CD8-positive, alpha-beta memory T cell (primary cell): ENCODE measurements around the gene GOLGA6L2. TPM values are rescaled to one million over a fixed set of nuclear protein-coding genes. Genes with fewer than 3 reads are reported as not detected.
A peak's percentile ranks its signal among the peaks of the same experiment; 100 is the strongest.
"Not testable (repeated sequence)": the region's sequence is repeated elsewhere in the genome, so short reads cannot be mapped to it uniquely, and the experiment has no call there.

ENCODE experiments used
- CTCF ChIA-PET: fragments of 350-600 bp; sonication (Branson Sonifier 250); formaldehyde crosslinking; loops from one replicate; lab custom pipeline; 2021; ENCODE audit warnings: antibody characterized with exemption; lab: Charles Lee
- POLR2A ChIA-PET: fragments of 350-600 bp; sonication (Branson Sonifier 250); formaldehyde crosslinking; loops from one replicate; lab custom pipeline; 2021; ENCODE audit warnings: antibody characterized with exemption; lab: Charles Lee
- DNase-seq, 5 donors: peaks; one replicate each; pipeline versions ENCODE4 v3.0.0 to v3.0.0-alpha.2; 2020 to 2022; ENCODE audit warnings: mixed read lengths in 1 of 5
- H3K27ac ChIP-seq: one replicate; pipeline ENCODE4 v1.7.0; 2013; ENCODE audit warnings: low read depth, mild to moderate bottlenecking, low read length, moderate library complexity
- H3K27me3 ChIP-seq: 2 replicates; pipeline ENCODE4 v1.7.0; 2013; ENCODE audit warnings: low read length, mild to moderate bottlenecking; ENCODE audit not compliant: insufficient read depth, poor library complexity, severe bottlenecking
- H3K36me3 ChIP-seq: 2 replicates; pipeline ENCODE4 v1.7.0; 2013; ENCODE audit warnings: mild to moderate bottlenecking, low read length, moderate library complexity; ENCODE audit not compliant: insufficient read depth
- H3K4me1 ChIP-seq: 2 replicates; pipeline ENCODE4 v1.7.0; 2013; ENCODE audit warnings: mild to moderate bottlenecking, low read length, moderate library complexity; ENCODE audit not compliant: insufficient read depth
- H3K4me3 ChIP-seq: 2 replicates; pipeline ENCODE4 v1.7.0; 2013; ENCODE audit warnings: mild to moderate bottlenecking, low read length
- H3K9me3 ChIP-seq: 2 replicates; pipeline ENCODE4 v1.7.0; 2013; ENCODE audit warnings: mild to moderate bottlenecking, low read length
- H3K27ac Mint-ChIP-seq, 8 donors: one replicate each; pipeline ENCODE4 v1.8.0; 2020 to 2021; ENCODE audit warnings: mixed read lengths in 8 of 8, mild to moderate bottlenecking in 6 of 8, inconsistent platforms in 3 of 8, moderate library complexity in 3 of 8
- H3K27me3 Mint-ChIP-seq, 2 donors: one replicate each; pipeline ENCODE4 v1.8.0; 2020 to 2021; ENCODE audit warnings: mixed read lengths in 2 of 2, mild to moderate bottlenecking in 1 of 2, moderate library complexity in 1 of 2
- H3K36me3 Mint-ChIP-seq, 3 donors: one replicate each; pipeline ENCODE4 v1.8.0; 2020 to 2021; ENCODE audit warnings: mixed read lengths in 3 of 3, inconsistent platforms in 1 of 3, mild to moderate bottlenecking in 1 of 3
- H3K4me1 Mint-ChIP-seq, 3 donors: one replicate each; pipeline ENCODE4 v1.8.0; 2020 to 2021; ENCODE audit warnings: mixed read lengths in 3 of 3, inconsistent platforms in 1 of 3, mild to moderate bottlenecking in 1 of 3
- H3K4me3 Mint-ChIP-seq, 7 donors: one replicate each; pipeline ENCODE4 v1.8.0; 2020 to 2021; ENCODE audit warnings: mixed read lengths in 7 of 7, mild to moderate bottlenecking in 6 of 7, moderate library complexity in 4 of 7, inconsistent platforms in 2 of 7
- H3K9me3 Mint-ChIP-seq, 5 donors: one replicate each; pipeline ENCODE4 v1.8.0; 2020 to 2022; ENCODE audit warnings: mixed read lengths in 5 of 5, mild to moderate bottlenecking in 3 of 5, moderate library complexity in 2 of 5, inconsistent platforms in 1 of 5
- polyA plus RNA-seq: library from polyadenylated mRNA; unstranded; fragments of 300-500 nt; fragmentation: Illumina TruSeq; gene quantifications from one replicate; pipeline ENCODE4 v1.2.3, GENCODE V29; 2021
- total RNA-seq, 2 experiments: library from RNA; stranded (reverse); gene quantifications; one replicate each; pipeline ENCODE4 v1.2.3, GENCODE V29; 2021

Gene GOLGA6L2
- total and polyA plus RNA-seq, 3 experiments from 2014 or later: not detected

- no peaks in the 10 kb centered on the region for H3K36me3 ChIP-seq
- Mint-ChIP-seq H3K4me1 (no peaks in the 10 kb centered on the region), H3K27ac (no peak overlapping the region), H3K4me3 (no peak overlapping the region), H3K9me3 (no peaks in the 10 kb centered on the region), H3K27me3 (peaks cover 0 to 4% of the 10 kb centered on the region in 2 donors), H3K36me3 (no peaks in the 10 kb centered on the region)
- no peaks in the 10 kb centered on the region for H3K27me3 ChIP-seq
- no peaks in the 10 kb centered on the region for H3K4me1 ChIP-seq
- POLR2A ChIA-PET: no interaction called here
- H3K27ac ChIP-seq: no peak overlapping the region
- H3K4me3 ChIP-seq: no peak overlapping the region
- no peak for DNase-seq
- CTCF ChIA-PET: interaction anchor here (0.6 kb wide), 1 partner anchor 13 kb away, joined by 3 read pairs; no protein-coding TSS in a partner anchor
- H3K9me3 ChIP-seq: no peaks in the 10 kb centered on the region
Observed at GRCh38 chr15:23422099-23422945, 24.7 kb downstream of the GOLGA6L2 start.

GRCh38 chr15:23420806-23421575, 26.1 kb downstream of the GOLGA6L2 start:
- POLR2A ChIA-PET: no interaction called here
- DNase-seq: no peak
- no peaks in the 10 kb centered on the region for H3K4me1 Mint-ChIP-seq
- Histone ChIP-seq H3K9me3 (no peaks in the 10 kb centered on the region), H3K27me3 (no peaks in the 10 kb centered on the region), H3K36me3 (no peaks in the 10 kb centered on the region), H3K4me3 (no peak overlapping the region), H3K4me1 (no peaks in the 10 kb centered on the region), H3K27ac (no peak overlapping the region)
- CTCF ChIA-PET: no interaction called here
- no peaks in the 10 kb centered on the region for H3K9me3 Mint-ChIP-seq
- no peak overlapping the region for H3K4me3 Mint-ChIP-seq
- peaks cover 0 to 4% of the 10 kb centered on the region in 2 donors for H3K27me3 Mint-ChIP-seq
- H3K36me3 Mint-ChIP-seq: no peaks in the 10 kb centered on the region
- no peak overlapping the region for H3K27ac Mint-ChIP-seq

GRCh38 chr15:23416349-23417276, 30.4 kb downstream of the GOLGA6L2 start:
- CTCF ChIA-PET: no interaction called here
- no peak overlapping the region for H3K27ac ChIP-seq
- POLR2A ChIA-PET: no interaction called here

GRCh38 chr15:23415866-23416265, 31.2 kb downstream of the GOLGA6L2 start:
- H3K27ac Mint-ChIP-seq, CTCF ChIA-PET, H3K36me3 Mint-ChIP-seq, H3K9me3 Mint-ChIP-seq, H3K4me3 ChIP-seq, H3K9me3 ChIP-seq, H3K4me1 Mint-ChIP-seq, H3K4me1 ChIP-seq, H3K27me3 Mint-ChIP-seq, H3K36me3 ChIP-seq, POLR2A ChIA-PET, H3K27ac ChIP-seq, DNase-seq, H3K4me3 Mint-ChIP-seq, H3K27me3 ChIP-seq: not testable (repeated sequence)

More at GRCh38 chr15:23416349-23417276, 30.4 kb downstream of the GOLGA6L2 start:
- no peak overlapping the region for H3K4me3 ChIP-seq
- H3K36me3 ChIP-seq: no peaks in the 10 kb centered on the region
- DNase-seq: no peak
- H3K27me3 ChIP-seq: no peaks in the 10 kb centered on the region
- H3K4me1 ChIP-seq: no peaks in the 10 kb centered on the region
- peaks cover 0 to 3% (median 0%) of the 10 kb centered on the region in 5 donors for H3K9me3 Mint-ChIP-seq
- H3K27me3 Mint-ChIP-seq: peaks cover 0 to 5% of the 10 kb centered on the region in 2 donors
- no peak overlapping the region for H3K27ac Mint-ChIP-seq
- H3K4me1 Mint-ChIP-seq: no peaks in the 10 kb centered on the region
- no peak overlapping the region for H3K4me3 Mint-ChIP-seq
- H3K36me3 Mint-ChIP-seq: no peaks in the 10 kb centered on the region
- H3K9me3 ChIP-seq: no peaks in the 10 kb centered on the region

GRCh38 chr15:23415321-23415865, 31.6 kb downstream of the GOLGA6L2 start:
- Histone ChIP-seq H3K4me3 (no peak overlapping the region), H3K36me3 (no peaks in the 10 kb centered on the region), H3K9me3 (no peaks in the 10 kb centered on the region), H3K27me3 (no peaks in the 10 kb centered on the region), H3K4me1 (no peaks in the 10 kb centered on the region), H3K27ac (no peak overlapping the region)
- Mint-ChIP-seq H3K36me3 (no peaks in the 10 kb centered on the region), H3K27me3 (peaks cover 0 to 5% of the 10 kb centered on the region in 2 donors), H3K4me1 (no peaks in the 10 kb centered on the region), H3K27ac (peak overlapping the region in 1 of 8 donors; percentile 22), H3K9me3 (peaks cover 0 to 7% (median 0%) of the 10 kb centered on the region in 5 donors), H3K4me3 (no peak overlapping the region)
- ChIA-PET CTCF (no interaction called here), POLR2A (no interaction called here)
- no peak for DNase-seq

- H3K4me3 ChIP-seq, H3K27ac Mint-ChIP-seq, H3K27me3 Mint-ChIP-seq, H3K36me3 Mint-ChIP-seq, H3K4me1 Mint-ChIP-seq, H3K27me3 ChIP-seq, CTCF ChIA-PET, H3K4me1 ChIP-seq, H3K27ac ChIP-seq, H3K36me3 ChIP-seq, DNase-seq, POLR2A ChIA-PET, H3K4me3 Mint-ChIP-seq, H3K9me3 Mint-ChIP-seq, H3K9me3 ChIP-seq: not testable (repeated sequence)
Observed at GRCh38 chr15:23412881-23413600, 34.0 kb downstream of the GOLGA6L2 start.

GRCh38 chr15:23411841-23412240, 35.2 kb downstream of the GOLGA6L2 start:
- Mint-ChIP-seq H3K9me3 (peaks cover 0 to 9% (median 0%) of the 10 kb centered on the region in 5 donors), H3K36me3 (no peaks in the 10 kb centered on the region)

More at GRCh38 chr15:23411841-23412240, 35.2 kb downstream of the GOLGA6L2 start:
- no peaks in the 10 kb centered on the region for H3K4me1 ChIP-seq
- Mint-ChIP-seq H3K27ac (no peak overlapping the region), H3K4me3 (no peak overlapping the region), H3K4me1 (no peaks in the 10 kb centered on the region), H3K27me3 (peaks cover 0 to 2% of the 10 kb centered on the region in 2 donors)
- H3K4me3 ChIP-seq: no peak overlapping the region
- ChIA-PET CTCF (no interaction called here), POLR2A (no interaction called here)
- H3K36me3 ChIP-seq: no peaks in the 10 kb centered on the region
- no peak overlapping the region for H3K27ac ChIP-seq
- no peak for DNase-seq
- no peaks in the 10 kb centered on the region for H3K9me3 ChIP-seq
- no peaks in the 10 kb centered on the region for H3K27me3 ChIP-seq
